ENCODE results near the gene ATP8B1.

ATP8B1 gene

GRCh38 chr18:57619876-57620275 lies 183.2 kb downstream of the ATP8B1 start:
- no peak for ATAC-seq
- TF ChIP-seq CREB5 (CRISPR knock-in tag; IDR thresholded peaks at IDR 0.05; ENCODE audit: low read depth) (no peak), BACH2 (CRISPR knock-in tag; IDR thresholded peaks at IDR 0.05; ENCODE audit: borderline replicate concordance) (no peak), ARNTL (CRISPR knock-in tag; IDR thresholded peaks at IDR 0.05; ENCODE audit: borderline replicate concordance, low read depth) (no peak), ZFP30 (CRISPR knock-in tag; IDR thresholded peaks at IDR 0.05) (no peak), GLIS3 (CRISPR knock-in tag; IDR thresholded peaks at IDR 0.05) (no peak), TOX (CRISPR knock-in tag; IDR thresholded peaks at IDR 0.05; ENCODE audit: borderline replicate concordance) (no peak), CSRNP3 (CRISPR knock-in tag; IDR thresholded peaks at IDR 0.05) (no peak), ZNF565 (CRISPR knock-in tag; conservative IDR thresholded peaks at IDR 0.05; ENCODE audit: low read depth) (no peak)

GRCh38 chr18:57618910-57619309 lies 184.2 kb downstream of the ATP8B1 start:
- no peak for ATAC-seq
- TF ChIP-seq OSR1 (CRISPR knock-in tag; IDR thresholded peaks at IDR 0.05) (no peak), TSHZ2 (CRISPR knock-in tag; IDR thresholded peaks at IDR 0.05) (no peak), TOX (CRISPR knock-in tag; IDR thresholded peaks at IDR 0.05; ENCODE audit: borderline replicate concordance) (no peak), POU6F1 (CRISPR knock-in tag; IDR thresholded peaks at IDR 0.05; ENCODE audit: borderline replicate concordance, low read depth) (no peak), ZFP3 (CRISPR knock-in tag; IDR thresholded peaks at IDR 0.05) (no peak), ZNF565 (CRISPR knock-in tag; conservative IDR thresholded peaks at IDR 0.05; ENCODE audit: low read depth) (no peak), ZNF70 (CRISPR knock-in tag; IDR thresholded peaks at IDR 0.05) (no peak), ZC3H10 (CRISPR knock-in tag; IDR thresholded peaks at IDR 0.05) (no peak), RARB (CRISPR knock-in tag; IDR thresholded peaks at IDR 0.05) (no peak), PATZ1 (CRISPR knock-in tag; IDR thresholded peaks at IDR 0.05; ENCODE audit: borderline replicate concordance) (no peak), ESRRG (CRISPR knock-in tag; IDR thresholded peaks at IDR 0.05) (no peak), GLIS3 (CRISPR knock-in tag; IDR thresholded peaks at IDR 0.05) (no peak), TCF4 (CRISPR knock-in tag; IDR thresholded peaks at IDR 0.05; ENCODE audit: borderline replicate concordance) (no peak), SNAI2 (CRISPR knock-in tag; IDR thresholded peaks at IDR 0.05) (no peak), CREB5 (CRISPR knock-in tag; IDR thresholded peaks at IDR 0.05; ENCODE audit: low read depth) (no peak), ARNTL (CRISPR knock-in tag; IDR thresholded peaks at IDR 0.05; ENCODE audit: borderline replicate concordance, low read depth) (no peak), ZFP30 (CRISPR knock-in tag; IDR thresholded peaks at IDR 0.05) (no peak), CSRNP3 (CRISPR knock-in tag; IDR thresholded peaks at IDR 0.05) (no peak)

Data from SK-N-SH treated with all-trans-retinoic acid at 6 μM for 48 hours (cell line).